Measurements from ENCODE around the gene PTGIS.

PTGIS gene

GRCh38 chr20:49556621-49557020, 11.3 kb downstream of the PTGIS start:
- no peak for DNase-seq

GRCh38 chr20:49549801-49550551, 18.0 kb downstream of the PTGIS start:
- DNase-seq = no peak

- no peak for DNase-seq
Measured at GRCh38 chr20:49548371-49548947, 19.5 kb downstream of the PTGIS start.

- no peak for DNase-seq
Measured at GRCh38 chr20:49545572-49545971, 22.4 kb downstream of the PTGIS start.

- DNase-seq = no peak
Measured at GRCh38 chr20:49544535-49544934, 23.4 kb downstream of the PTGIS start.

- DNase-seq = no peak
Measured at GRCh38 chr20:49543858-49544437, 24.0 kb downstream of the PTGIS start.

GRCh38 chr20:49543071-49543857, 24.7 kb downstream of the PTGIS start:
- DNase-seq = no peak

- DNase-seq = no peak
Measured at GRCh38 chr20:49542514-49542991, 25.4 kb downstream of the PTGIS start.

GRCh38 chr20:49541733-49542513, 26.0 kb downstream of the PTGIS start:
- DNase-seq = peak; percentile 48

GRCh38 chr20:49540687-49541435, 27.1 kb downstream of the PTGIS start:
- DNase-seq = no peak

- no peak for DNase-seq
Measured at GRCh38 chr20:49540232-49540620, 27.7 kb downstream of the PTGIS start.

GRCh38 chr20:49539481-49540231, 28.3 kb downstream of the PTGIS start:
- DNase-seq = no peak

GRCh38 chr20:49538950-49539349, 29.0 kb downstream of the PTGIS start:
- no peak for DNase-seq

GRCh38 chr20:49534255-49534712, 33.7 kb downstream of the PTGIS start:
- peak; percentile 54 for DNase-seq

GRCh38 chr20:49532285-49532946, 35.5 kb downstream of the PTGIS start:
- no peak for DNase-seq

GRCh38 chr20:49529470-49529869, 38.5 kb downstream of the PTGIS start:
- DNase-seq = no peak

- no peak for DNase-seq
Measured at GRCh38 chr20:49526568-49526967, 41.4 kb downstream of the PTGIS start.

GRCh38 chr20:49526056-49526455, 41.9 kb downstream of the PTGIS start:
- no peak for DNase-seq

GRCh38 chr20:49523767-49524360, 44.1 kb downstream of the PTGIS start:
- no peak for DNase-seq

- DNase-seq = no peak
Measured at GRCh38 chr20:49521356-49521755, 46.6 kb downstream of the PTGIS start.

All from activated CD8-positive, alpha-beta memory T cell treated with anti-CD3 and anti-CD28 coated beads, Interleukin-2, amount 50 U/mL, for 4 hours (primary cell).